B cell (primary cell): Measurements from ENCODE around the gene CCR5. TPM values are rescaled to one million over a fixed set of nuclear protein-coding genes. Genes with fewer than 3 reads are reported as not detected.

Experiments used
- ATAC-seq: fragments of 200-7000 bp; cut with Tn5 transposase; one replicate; pipeline ENCODE4 v1.10.0; 2021; ENCODE audit warnings: low read depth, mild to moderate bottlenecking, moderate number of reproducible peaks, moderate library complexity
- CTCF ChIA-PET: fragments of 350-600 bp; sonication (Branson Sonifier 250); formaldehyde crosslinking; loops from one replicate; lab custom pipeline; 2021; ENCODE audit warnings: antibody characterized with exemption, inconsistent platforms; lab: Charles Lee
- POLR2A ChIA-PET: fragments of 350-600 bp; sonication (Branson Sonifier 250); formaldehyde crosslinking; loops from one replicate; lab custom pipeline; 2021; ENCODE audit warnings: antibody characterized with exemption; lab: Charles Lee
- DNase-seq: peaks from one replicate; pipeline ENCODE4 v3.0.0; 2013
- H2AFZ ChIP-seq: 2 replicates; pipeline ENCODE4 v1.6.1; 2012; ENCODE audit warnings: mild to moderate bottlenecking, low read depth, low read length; ENCODE audit not compliant: insufficient read depth, poor library complexity, severe bottlenecking
- H3K27ac ChIP-seq, 2 donors: 1 replicate in 1 of 2; 2 replicates in 1 of 2; pipeline ENCODE4 v1.5.1; 2012 to 2013; ENCODE audit warnings: low read length in 2 of 2, mild to moderate bottlenecking in 2 of 2, moderate library complexity in 1 of 2
- H3K27me3 ChIP-seq, 4 experiments: fragments of 200-600 bp in 1 of 4; sonication (generic) in 1 of 4; replicated peaks in 1 of 4; 1 replicate in 2 of 4; 2 replicates in 2 of 4; pipeline versions ENCODE4 v1.6.1 to v1.7.0; 2013 to 2016; ENCODE audit warnings: low read length in 3 of 4, mild to moderate bottlenecking in 2 of 4, mixed read lengths in 1 of 4, moderate library complexity in 1 of 4; ENCODE audit not compliant: insufficient read depth in 4 of 4, control insufficient read depth in 3 of 4; ENCODE audit errors: control extremely low read depth in 1 of 4
- H3K36me3 ChIP-seq, 2 experiments: replicated peaks in 1 of 2; 1 replicate in 1 of 2; 2 replicates in 1 of 2; pipeline versions ENCODE4 v1.6.1 to v1.7.1; 2013; ENCODE audit warnings: low read length in 1 of 2; ENCODE audit not compliant: insufficient read depth in 2 of 2, control insufficient read depth in 1 of 2; ENCODE audit errors: control extremely low read depth in 1 of 2, extremely low read depth in 1 of 2
- H3K4me1 ChIP-seq, 2 donors: fragments of 200-600 bp in 1 of 2; sonication (generic) in 1 of 2; 1 replicate in 1 of 2; 2 replicates in 1 of 2; pipeline versions ENCODE4 v1.5.1 to v1.6.1; 2013 to 2017; ENCODE audit warnings: low read length in 2 of 2; ENCODE audit not compliant: control insufficient read depth in 2 of 2, insufficient read depth in 2 of 2
- H3K4me2 ChIP-seq: replicated peaks from 2 replicates; pipeline ENCODE3; 2012; ENCODE audit warnings: mild to moderate bottlenecking, low read depth, low read length; ENCODE audit not compliant: poor library complexity, severe bottlenecking
- H3K4me3 ChIP-seq, 5 experiments: fragments of 200-600 bp in 1 of 5; sonication (generic) in 1 of 5; 1 replicate in 3 of 5; 2 replicates in 2 of 5; pipeline versions ENCODE4 v1.5.1 to v1.7.0; 2011 to 2016; ENCODE audit warnings: low read length in 4 of 5, mild to moderate bottlenecking in 4 of 5, low read depth in 2 of 5, control low read depth in 1 of 5, moderate library complexity in 1 of 5; ENCODE audit not compliant: insufficient read depth in 1 of 5; ENCODE audit errors: control extremely low read depth in 1 of 5, extremely low read depth in 1 of 5
- H3K79me2 ChIP-seq: fragments of 200-600 bp; sonication (generic); one replicate; pipeline ENCODE4 v1.6.0; 2016; ENCODE audit warnings: low read length; ENCODE audit not compliant: control insufficient read depth, insufficient read depth
- H3K9ac ChIP-seq: fragments of 200-600 bp; sonication (generic); 2 replicates; pipeline ENCODE4 v1.6.1; 2017; ENCODE audit warnings: mild to moderate bottlenecking, low read length, moderate library complexity
- H3K9me3 ChIP-seq, 3 donors: one replicate each; pipeline versions ENCODE4 v1.6.1 to v1.7.1; 2013; ENCODE audit warnings: low read length in 2 of 3; ENCODE audit not compliant: control insufficient read depth in 2 of 3, insufficient read depth in 1 of 3; ENCODE audit errors: control extremely low read depth in 1 of 3
- H4K20me1 ChIP-seq: 2 replicates; pipeline ENCODE4 v1.6.0; 2012; ENCODE audit warnings: mild to moderate bottlenecking, low read length; ENCODE audit not compliant: insufficient read depth, control insufficient read depth, poor library complexity, severe bottlenecking
- H3K27ac Mint-ChIP-seq: one replicate; pipeline ENCODE4 v1.8.0; 2021; ENCODE audit warnings: mixed read lengths
- H3K27me3 Mint-ChIP-seq: one replicate; pipeline ENCODE4 v1.8.0; 2021; ENCODE audit warnings: mixed read lengths
- H3K4me1 Mint-ChIP-seq: one replicate; pipeline ENCODE4 v1.8.0; 2021; ENCODE audit warnings: mixed read lengths
- H3K4me3 Mint-ChIP-seq: one replicate; pipeline ENCODE4 v1.8.0; 2021; ENCODE audit warnings: mixed read lengths
- H3K9me3 Mint-ChIP-seq: one replicate; pipeline ENCODE4 v1.8.0; 2022; ENCODE audit warnings: mixed read lengths; ENCODE audit not compliant: insufficient read depth
- CTCF ChIP-seq: fragments of 200-600 bp; IDR thresholded peaks from one replicate; pipeline ENCODE4 v1.8.0; 2022; ENCODE audit warnings: antibody characterized with exemption, mild to moderate bottlenecking
- EZH2 ChIP-seq: IDR thresholded peaks from 2 replicates; pipeline ENCODE4 v1.6.1; 2012; ENCODE audit warnings: borderline replicate concordance, low read depth, mild to moderate bottlenecking, moderate library complexity, low read length; ENCODE audit not compliant: insufficient read depth, poor library complexity, severe bottlenecking
- WGBS: methylation state at CpG from one replicate; pipeline ENCODE4 v1.1.5; 2013; ENCODE audit warnings: missing lambda C conversion rate; ENCODE audit not compliant: insufficient coverage; 5-methylcytosine and 5-hydroxymethylcytosine counted together
- intact Hi-C: fragments of 100-400 bp; cut with micrococcal nuclease; formaldehyde crosslinking; loops from one replicate; pipeline ENCODE4 v1.10.0; 2022
- polyA plus RNA-seq: library from polyadenylated mRNA; depleted of rRNA; stranded (reverse); fragments of >200 nt; gene quantifications from 2 replicates; pipeline ENCODE4 v1.2.3, GENCODE V29; 2012
- total RNA-seq, 2 donors: library from RNA; stranded (reverse); fragments of 120-200 nt in 1 of 2; gene quantifications; 1 replicate in 1 of 2; 2 replicates in 1 of 2; pipeline versions ENCODE4 v1.2.3 to v1.2.4, GENCODE V29; 2013 to 2022

Gene CCR5
- total and polyA plus RNA-seq, 2 donors (not counting 1 experiment from before 2014, with no cell fraction given): 0.15 to 0.21 TPM

- Histone ChIP-seq H4K20me1 (no peaks in the 10 kb centered on the region), H3K9ac (no peak overlapping the region), H3K36me3 (no peaks in the 10 kb centered on the region), H3K4me3 (no peak overlapping the region), H3K4me1 (peaks cover 48 to 57% of the 10 kb centered on the region in 2 donors), H2AFZ (no peak overlapping the region), H3K27me3 (no peaks in the 10 kb centered on the region), H3K9me3 (no peaks in the 10 kb centered on the region), H3K27ac (no peak overlapping the region), H3K4me2 (no peak overlapping the region), H3K79me2 (no peaks in the 10 kb centered on the region)
- DNase-seq (no peak), ATAC-seq (no peak)
- H3K4me1 Mint-ChIP-seq: peaks cover 58% of the 10 kb centered on the region
- H3K27me3 Mint-ChIP-seq: no peaks in the 10 kb centered on the region
- ChIA-PET CTCF (interaction anchor here (0.6 to 6.0 kb wide), 6 partner anchors 10 to 620 kb away, joined by 3 to 31 read pairs (median 3); partner anchors contain the start of gene CCR5), POLR2A (no interaction called here)
- no peak for TF ChIP-seq CTCF
- TF ChIP-seq EZH2: no peak
- no peaks in the 10 kb centered on the region for H3K9me3 Mint-ChIP-seq
- no peak overlapping the region for H3K4me3 Mint-ChIP-seq
- intact Hi-C loops: no loop called here
- WGBS: 89% methylated on average over 2 of the region's 3 CpGs
- no peak overlapping the region for H3K27ac Mint-ChIP-seq
These were observed 10.9 kb downstream of the CCR5 start for GRCh38 chr3:46381625-46382024.

- Mint-ChIP-seq H3K9me3 (no peaks in the 10 kb centered on the region), H3K27ac (peak overlapping the region; percentile 88), H3K4me3 (peak overlapping the region; percentile 74), H3K27me3 (no peaks in the 10 kb centered on the region), H3K4me1 (peaks cover 56% of the 10 kb centered on the region)
- H3K27ac ChIP-seq: peak overlapping the region; percentile 61 to 76
- DNase-seq (peak; percentile 60), ATAC-seq (peak; percentile 81)
- ChIA-PET CTCF (interaction anchor here (0.7 to 6.0 kb wide), 21 partner anchors 9 to 445 kb away, joined by 3 to 31 read pairs (median 4); partner anchors contain the start of genes CCR2, CCR5, CCR5AS and CCRL2), POLR2A (interaction anchor here (0.5 to 2.0 kb wide), 3 partner anchors 14 to 76 kb away, joined by 3 to 7 read pairs (median 6); partner anchors contain the start of genes CCR5AS and CCRL2)
- no peaks in the 10 kb centered on the region for H3K27me3 ChIP-seq
- TF ChIP-seq EZH2: no peak
- TF ChIP-seq CTCF: no peak
- no CpG with 5 or more reads among the region's 6 CpGs for WGBS
- H3K4me1 ChIP-seq: peaks cover 48 to 57% of the 10 kb centered on the region in 2 donors
- H3K9me3 ChIP-seq: no peaks in the 10 kb centered on the region
- intact Hi-C loops: loop anchor here (1.0 kb wide), 1 partner anchor 156 kb away; no protein-coding TSS in a partner anchor
- peak overlapping the region; percentile 4 to 51 (median 25) for H3K4me3 ChIP-seq
- peak overlapping the region; percentile 77 for H2AFZ ChIP-seq
- H4K20me1 ChIP-seq: no peaks in the 10 kb centered on the region
- no peaks in the 10 kb centered on the region for H3K79me2 ChIP-seq
- no peaks in the 10 kb centered on the region for H3K36me3 ChIP-seq
- peak overlapping the region; percentile 47 for H3K9ac ChIP-seq
- H3K4me2 ChIP-seq: peak overlapping the region; percentile 74
These were observed 12.6 kb downstream of the CCR5 start for GRCh38 chr3:46383211-46383950.
